ENCODE results near the gene DUOX1.

Gene DUOX1

DNA sequence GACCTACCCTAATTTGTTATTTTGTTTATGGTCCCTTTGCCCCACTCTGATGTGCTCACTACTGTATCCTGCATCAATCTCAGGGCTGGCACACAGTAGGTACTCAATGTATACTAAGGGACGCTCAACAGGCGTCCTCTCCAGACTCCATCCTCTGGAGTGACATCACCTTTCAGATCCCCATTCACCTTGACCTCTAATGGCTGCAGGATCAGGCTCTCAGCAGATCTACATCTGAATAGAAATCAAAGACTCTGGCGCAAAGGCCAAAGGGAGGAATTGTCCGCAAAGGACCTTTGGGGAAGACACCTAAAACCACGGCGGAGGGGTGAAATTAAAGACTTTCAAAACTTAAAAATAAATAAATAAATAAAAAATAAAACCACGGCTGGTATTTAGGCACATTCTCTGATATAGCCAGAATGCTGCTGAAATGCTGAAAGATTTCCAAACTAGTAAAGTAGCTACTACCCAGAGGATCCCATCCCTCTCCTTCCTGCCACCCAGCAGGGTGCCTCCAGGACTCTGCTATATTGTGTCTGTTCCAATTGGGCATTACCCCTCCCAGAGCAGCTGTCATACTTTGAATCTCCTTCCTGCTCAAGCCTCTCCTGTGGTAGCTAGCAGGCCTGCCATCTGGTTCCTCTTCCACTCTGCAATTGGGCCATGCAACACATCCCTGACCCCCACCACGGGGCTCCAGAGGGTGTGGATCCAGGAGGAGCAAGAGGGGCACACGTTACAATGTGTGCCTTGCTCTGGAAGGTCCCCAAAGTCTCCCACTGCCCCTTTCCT lies 51.9 kb downstream of the DUOX1 start:
- no peaks in the 10 kb centered on the region for H3K9me3 ChIP-seq (ENCODE audit: insufficient read depth, low read length)
- no peaks in the 10 kb centered on the region for H3K27me3 ChIP-seq (ENCODE audit: insufficient read depth, insufficient read length)
- peaks cover 15% of the 10 kb centered on the region for H3K36me3 ChIP-seq (ENCODE audit: insufficient read depth, insufficient read length, low read length)
- peaks cover 11% of the 10 kb centered on the region for H3K4me1 ChIP-seq (ENCODE audit: insufficient read depth, insufficient read length)
- H3K9ac ChIP-seq (ENCODE audit: insufficient read length, low read depth): no peak overlapping the region
- no peak overlapping the region for H3K4me3 ChIP-seq (ENCODE audit: insufficient read length, low read depth)
- DNase-seq (ENCODE audit: low read depth, low spot score): no peak
- TF ChIP-seq YY1 (IDR thresholded peaks at IDR 0.05; ENCODE audit: insufficient read depth, insufficient read length) (no peak), SUZ12 (IDR thresholded peaks at IDR 0.05; ENCODE audit: extremely low read depth, insufficient read depth, insufficient read length) (no peak), ZNF274 (IDR thresholded peaks at IDR 0.05; ENCODE audit: low read depth, low read length) (no peak)

DNA sequence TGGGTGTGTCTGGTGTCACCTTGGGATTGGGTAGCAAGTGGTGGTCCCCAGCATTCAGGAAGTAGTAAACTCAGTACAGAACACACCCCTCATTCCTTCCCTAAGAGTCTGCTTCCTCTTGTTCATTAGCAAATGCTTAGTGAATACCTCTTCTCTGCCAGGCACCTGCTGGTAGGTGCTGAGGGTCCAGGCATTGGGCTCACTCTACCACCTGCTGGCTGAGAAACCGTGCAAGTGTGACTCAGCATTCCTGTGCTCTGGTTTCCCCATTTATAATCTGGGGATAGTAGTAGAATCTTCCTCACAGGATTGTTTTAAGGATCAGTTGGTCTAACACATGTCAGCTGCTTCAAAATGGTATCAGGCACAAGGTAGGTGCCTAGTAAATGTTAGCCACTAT lies 53.2 kb downstream of the DUOX1 start:
- TF ChIP-seq YY1 (IDR thresholded peaks at IDR 0.05; ENCODE audit: insufficient read depth, insufficient read length) (no peak), SUZ12 (IDR thresholded peaks at IDR 0.05; ENCODE audit: extremely low read depth, insufficient read depth, insufficient read length) (no peak), ZNF274 (IDR thresholded peaks at IDR 0.05; ENCODE audit: low read depth, low read length) (no peak)
- DNase-seq (ENCODE audit: low read depth, low spot score): no peak
- H3K4me3 ChIP-seq (ENCODE audit: insufficient read length, low read depth): no peak overlapping the region
- H3K36me3 ChIP-seq (ENCODE audit: insufficient read depth, insufficient read length, low read length): peaks cover 5% of the 10 kb centered on the region
- H3K27me3 ChIP-seq (ENCODE audit: insufficient read depth, insufficient read length): peaks cover 1% of the 10 kb centered on the region
- no peaks in the 10 kb centered on the region for H3K9me3 ChIP-seq (ENCODE audit: insufficient read depth, low read length)
- peaks cover 14% of the 10 kb centered on the region for H3K4me1 ChIP-seq (ENCODE audit: insufficient read depth, insufficient read length)
- H3K9ac ChIP-seq (ENCODE audit: insufficient read length, low read depth): no peak overlapping the region

DNA sequence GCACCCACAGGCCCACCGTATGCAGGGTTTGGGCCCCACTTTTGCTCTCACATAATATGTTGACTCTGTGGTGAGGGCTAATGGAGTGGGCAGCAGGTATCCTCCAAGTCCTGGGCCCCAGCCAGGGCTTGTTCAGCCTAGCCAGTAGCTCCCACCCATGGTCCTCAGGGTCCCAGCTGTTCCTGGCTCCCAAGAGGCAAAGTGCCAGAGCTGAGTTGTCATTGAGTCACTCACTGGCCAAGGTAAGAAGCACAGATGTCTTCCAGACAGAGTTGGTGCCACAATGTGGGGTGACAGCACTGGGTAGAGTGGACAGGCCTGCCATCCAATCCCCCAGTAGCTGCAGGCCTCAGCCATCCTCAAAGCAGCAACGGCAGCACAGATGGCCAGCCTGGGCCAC lies 53.7 kb downstream of the DUOX1 start:
- DNase-seq (ENCODE audit: low read depth, low spot score): no peak
- Histone ChIP-seq H3K36me3 (ENCODE audit: insufficient read depth, insufficient read length, low read length) (peaks cover 2% of the 10 kb centered on the region), H3K4me1 (ENCODE audit: insufficient read depth, insufficient read length) (peaks cover 14% of the 10 kb centered on the region), H3K9me3 (ENCODE audit: insufficient read depth, low read length) (no peaks in the 10 kb centered on the region), H3K9ac (ENCODE audit: insufficient read length, low read depth) (no peak overlapping the region), H3K27me3 (ENCODE audit: insufficient read depth, insufficient read length) (peaks cover 6% of the 10 kb centered on the region), H3K4me3 (ENCODE audit: insufficient read length, low read depth) (no peak overlapping the region)
- TF ChIP-seq YY1 (IDR thresholded peaks at IDR 0.05; ENCODE audit: insufficient read depth, insufficient read length): no peak
- TF ChIP-seq SUZ12 (IDR thresholded peaks at IDR 0.05; ENCODE audit: extremely low read depth, insufficient read depth, insufficient read length): no peak
- TF ChIP-seq ZNF274 (IDR thresholded peaks at IDR 0.05; ENCODE audit: low read depth, low read length): no peak

DNA sequence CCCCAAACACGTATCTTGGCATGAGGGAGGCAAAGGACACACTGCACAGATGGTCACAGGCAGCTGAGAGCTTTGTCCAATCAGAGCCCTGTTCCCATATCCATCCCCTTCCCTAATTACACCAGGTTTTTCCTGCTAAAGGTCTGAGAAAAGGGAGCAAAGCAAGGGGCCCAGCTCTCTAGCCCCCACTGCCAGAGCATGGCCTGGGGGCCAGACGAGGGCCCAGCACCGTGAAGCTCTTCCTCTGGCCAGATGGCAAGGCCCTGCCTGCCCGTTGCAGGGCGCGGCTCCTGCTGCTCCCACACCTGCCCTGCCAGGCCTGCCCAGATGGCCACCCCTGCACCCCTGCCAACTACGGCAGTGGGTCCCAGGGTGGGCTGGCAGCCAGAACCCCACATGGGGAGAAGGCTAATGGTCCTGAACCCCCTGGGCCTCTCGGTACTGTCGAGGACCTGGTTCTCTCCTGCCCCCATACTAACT lies 54.8 kb downstream of the DUOX1 start:
- Histone ChIP-seq H3K9ac (ENCODE audit: insufficient read length, low read depth) (no peak overlapping the region), H3K27me3 (ENCODE audit: insufficient read depth, insufficient read length) (peaks cover 17% of the 10 kb centered on the region), H3K9me3 (ENCODE audit: insufficient read depth, low read length) (no peaks in the 10 kb centered on the region), H3K4me3 (ENCODE audit: insufficient read length, low read depth) (no peak overlapping the region), H3K36me3 (ENCODE audit: insufficient read depth, insufficient read length, low read length) (peaks cover 2% of the 10 kb centered on the region), H3K4me1 (ENCODE audit: insufficient read depth, insufficient read length) (peaks cover 10% of the 10 kb centered on the region)
- DNase-seq (ENCODE audit: low read depth, low spot score): no peak
- no peak for TF ChIP-seq ZNF274 (IDR thresholded peaks at IDR 0.05; ENCODE audit: low read depth, low read length)
- no peak for TF ChIP-seq YY1 (IDR thresholded peaks at IDR 0.05; ENCODE audit: insufficient read depth, insufficient read length)
- TF ChIP-seq SUZ12 (IDR thresholded peaks at IDR 0.05; ENCODE audit: extremely low read depth, insufficient read depth, insufficient read length): no peak

DNA sequence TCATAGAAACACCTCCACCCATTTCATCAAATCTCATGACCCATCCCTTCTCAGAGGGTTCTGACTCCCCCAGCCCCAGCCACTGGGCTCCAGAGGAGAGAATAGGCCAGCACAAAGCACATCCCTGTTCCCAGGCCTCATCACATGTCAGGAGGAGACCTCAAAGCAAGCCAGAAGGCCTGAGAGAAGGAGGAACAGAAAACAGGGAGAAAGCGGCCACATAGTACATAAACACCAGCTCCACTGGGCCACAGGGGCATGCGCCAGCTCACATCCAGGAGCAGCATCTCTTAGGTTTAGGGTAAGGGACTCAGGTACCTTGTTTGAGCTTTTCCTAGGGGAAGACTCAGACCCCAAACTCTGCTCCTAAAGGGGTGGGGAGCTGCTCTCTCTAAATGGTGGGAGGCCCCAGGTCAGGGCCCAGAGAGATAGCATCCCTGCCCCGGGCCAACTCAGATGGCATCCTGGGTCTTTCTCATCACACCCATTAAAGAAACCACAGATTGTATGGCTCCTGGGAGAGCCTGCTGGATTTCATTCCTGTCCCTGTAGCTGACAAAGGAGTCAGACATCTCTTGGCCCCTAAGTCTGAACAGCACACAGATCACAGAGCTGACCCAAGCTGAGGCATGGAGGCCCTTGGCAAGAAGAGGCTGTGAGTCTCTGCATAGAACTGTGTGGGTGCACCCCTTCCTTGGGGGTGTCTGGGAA lies 55.4 kb downstream of the DUOX1 start:
- peaks cover 10% of the 10 kb centered on the region for H3K4me1 ChIP-seq (ENCODE audit: insufficient read depth, insufficient read length)
- H3K9me3 ChIP-seq (ENCODE audit: insufficient read depth, low read length): no peaks in the 10 kb centered on the region
- no peak overlapping the region for H3K4me3 ChIP-seq (ENCODE audit: insufficient read length, low read depth)
- no peak for DNase-seq (ENCODE audit: low read depth, low spot score)
- peak overlapping the region; percentile 21 for H3K9ac ChIP-seq (ENCODE audit: insufficient read length, low read depth)
- peaks cover 22% of the 10 kb centered on the region for H3K27me3 ChIP-seq (ENCODE audit: insufficient read depth, insufficient read length)
- peaks cover 2% of the 10 kb centered on the region for H3K36me3 ChIP-seq (ENCODE audit: insufficient read depth, insufficient read length, low read length)
- TF ChIP-seq YY1 (IDR thresholded peaks at IDR 0.05; ENCODE audit: insufficient read depth, insufficient read length) (no peak), ZNF274 (IDR thresholded peaks at IDR 0.05; ENCODE audit: low read depth, low read length) (no peak), SUZ12 (IDR thresholded peaks at IDR 0.05; ENCODE audit: extremely low read depth, insufficient read depth, insufficient read length) (no peak)

DNA sequence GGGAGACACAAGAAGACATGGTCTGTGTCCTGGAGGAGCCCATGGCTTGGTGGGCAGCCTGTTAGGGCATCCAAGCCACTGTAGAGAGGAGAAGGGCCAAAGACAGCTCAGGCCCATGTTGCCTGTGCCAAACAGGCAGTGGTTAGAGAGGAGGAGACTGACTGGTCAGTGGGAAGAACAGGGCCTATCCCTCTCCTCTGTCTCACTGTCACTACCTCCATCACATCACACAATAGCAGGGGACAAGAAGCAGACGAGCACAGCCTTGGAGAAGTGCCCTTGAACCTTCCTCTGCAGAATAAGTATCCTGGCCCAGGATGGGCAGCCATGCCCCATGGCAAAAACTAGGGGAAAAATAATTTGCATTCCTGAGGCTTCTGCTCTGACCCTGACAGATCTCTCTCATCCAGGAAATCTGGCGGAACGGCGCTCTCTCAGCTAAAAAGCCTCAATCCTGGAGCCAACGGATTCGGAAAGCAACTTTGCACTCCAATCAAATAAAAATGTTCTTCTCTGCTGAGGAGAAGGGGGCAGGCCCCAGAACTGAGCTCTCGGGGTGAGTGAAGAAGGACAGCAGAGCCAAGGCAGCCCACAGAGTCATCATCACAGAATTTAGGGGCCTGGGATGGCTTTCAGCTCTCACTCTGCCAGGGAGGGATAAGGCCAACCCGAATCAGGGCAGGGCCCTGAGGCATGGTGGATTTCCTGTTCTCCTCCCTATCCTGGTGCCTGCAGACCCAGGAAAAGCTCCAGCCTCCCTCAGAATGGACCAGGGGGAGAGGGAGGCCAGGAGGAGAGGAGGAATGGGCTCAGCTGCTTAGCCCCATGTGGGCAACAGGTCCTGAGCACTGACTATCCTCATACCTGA lies 56.3 kb downstream of the DUOX1 start:
- DNase-seq (ENCODE audit: low read depth, low spot score): no peak
- Histone ChIP-seq H3K4me3 (ENCODE audit: insufficient read length, low read depth) (peak overlapping the region; percentile 41), H3K9ac (ENCODE audit: insufficient read length, low read depth) (peak overlapping the region; percentile 21), H3K4me1 (ENCODE audit: insufficient read depth, insufficient read length) (peaks cover 7% of the 10 kb centered on the region), H3K9me3 (ENCODE audit: insufficient read depth, low read length) (no peaks in the 10 kb centered on the region), H3K27me3 (ENCODE audit: insufficient read depth, insufficient read length) (peaks cover 26% of the 10 kb centered on the region), H3K36me3 (ENCODE audit: insufficient read depth, insufficient read length, low read length) (no peaks in the 10 kb centered on the region)
- no peak for TF ChIP-seq SUZ12 (IDR thresholded peaks at IDR 0.05; ENCODE audit: extremely low read depth, insufficient read depth, insufficient read length)
- TF ChIP-seq YY1 (IDR thresholded peaks at IDR 0.05; ENCODE audit: insufficient read depth, insufficient read length): no peak
- TF ChIP-seq ZNF274 (IDR thresholded peaks at IDR 0.05; ENCODE audit: low read depth, low read length): no peak
